BE2C (cell line): ENCODE measurements around the gene GIT2.

ENCODE experiments used
- DNase-seq: peaks from one replicate; pipeline ENCODE4 v3.0.0-alpha.2; 2020
- H3K27me3 ChIP-seq: fragments of 250-450 bp; sonication (Bioruptor Pico); 2 replicates; pipeline ENCODE4 v1.5.1; 2020; ENCODE audit warnings: mild to moderate bottlenecking
- H3K36me3 ChIP-seq: fragments of 250-450 bp; sonication (Bioruptor Pico); 2 replicates; pipeline ENCODE4 v1.5.1; 2020; ENCODE audit warnings: mild to moderate bottlenecking
- H3K4me1 ChIP-seq: fragments of 250-450 bp; sonication (Bioruptor Pico); 2 replicates; pipeline ENCODE4 v1.5.1; 2020
- H3K4me3 ChIP-seq: 2 replicates; pipeline ENCODE4 v1.5.1; 2011; ENCODE audit warnings: low read depth, low read length
- H3K9me3 ChIP-seq: fragments of 250-450 bp; sonication (Bioruptor Pico); 2 replicates; pipeline ENCODE4 v1.5.1; 2020
- CTCF ChIP-seq: IDR thresholded peaks from 2 replicates; pipeline ENCODE4 v1.5.1; 2012; ENCODE audit warnings: mild to moderate bottlenecking, low read depth, low read length

GIT2 gene

DNA sequence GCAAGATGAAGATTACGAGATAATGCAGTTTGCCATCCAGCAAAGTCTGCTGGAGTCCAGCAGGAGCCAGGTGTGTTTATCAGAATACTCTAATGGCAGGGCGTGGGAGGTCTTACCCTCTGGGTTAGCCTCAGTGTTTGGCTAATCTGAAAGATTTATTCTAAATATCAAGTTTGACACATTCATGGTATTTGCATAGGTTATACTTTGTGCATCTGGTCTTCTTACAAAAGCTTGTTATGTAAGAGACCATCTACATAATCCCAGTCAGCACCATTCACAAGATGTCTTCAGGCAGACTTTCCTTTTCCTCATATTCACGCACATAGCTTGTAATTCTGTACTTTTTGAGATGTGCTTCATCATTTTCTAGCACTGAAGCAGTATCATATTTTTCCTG lies 37.7 kb upstream of the GIT2 start:
- Histone ChIP-seq H3K9me3 (no peaks in the 10 kb centered on the region), H3K4me3 (no peak overlapping the region), H3K4me1 (no peaks in the 10 kb centered on the region), H3K27me3 (no peaks in the 10 kb centered on the region), H3K36me3 (peaks cover 18% of the 10 kb centered on the region)
- no peak for DNase-seq
- TF ChIP-seq CTCF, result no peak

GRCh38 chr12:110029290-110029815 lies 33.2 kb upstream of the GIT2 start:
- Histone ChIP-seq H3K4me1 (no peaks in the 10 kb centered on the region), H3K36me3 (peaks cover 8% of the 10 kb centered on the region), H3K4me3 (no peak overlapping the region), H3K27me3 (no peaks in the 10 kb centered on the region), H3K9me3 (no peaks in the 10 kb centered on the region)
- no peak for DNase-seq
- TF ChIP-seq CTCF, result no peak

GRCh38 chr12:110028323-110028722 lies 32.2 kb upstream of the GIT2 start:
- Histone ChIP-seq H3K4me3 (no peak overlapping the region), H3K4me1 (0 out of 2 replicates have a peak, but pooled peaks cover 2% of the 10 kb centered on the region), H3K36me3 (peaks cover 6% of the 10 kb centered on the region), H3K27me3 (no peaks in the 10 kb centered on the region), H3K9me3 (no peaks in the 10 kb centered on the region)
- no peak for TF ChIP-seq CTCF
- DNase-seq, result no peak

DNA sequence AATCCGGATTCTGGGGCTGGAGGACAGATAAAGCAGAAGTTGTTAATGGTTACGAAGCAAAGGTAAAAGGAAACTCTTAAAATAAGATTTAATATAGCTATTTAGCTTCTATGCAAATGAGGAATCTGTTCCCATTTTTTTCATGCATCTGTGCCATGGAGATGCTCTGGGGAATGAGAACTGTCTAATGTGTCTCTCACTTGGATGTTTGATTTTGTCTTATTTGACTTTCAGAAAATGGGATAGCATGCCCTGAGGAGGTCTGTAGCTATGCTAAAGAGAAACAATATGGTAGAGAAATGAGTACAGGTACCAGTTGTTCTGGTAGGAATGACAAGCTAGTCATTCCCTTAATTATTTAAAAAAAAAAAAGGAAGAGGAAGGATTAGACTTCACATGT lies 27.9 kb upstream of the GIT2 start:
- no peak overlapping the region for H3K4me3 ChIP-seq
- H3K27me3 ChIP-seq, result no peaks in the 10 kb centered on the region
- TF ChIP-seq CTCF, result no peak
- H3K9me3 ChIP-seq, result no peaks in the 10 kb centered on the region
- H3K4me1 ChIP-seq, result 0 out of 2 replicates have a peak, but pooled peaks cover 3% of the 10 kb centered on the region
- peaks cover 7% of the 10 kb centered on the region for H3K36me3 ChIP-seq
- DNase-seq, result no peak

DNA sequence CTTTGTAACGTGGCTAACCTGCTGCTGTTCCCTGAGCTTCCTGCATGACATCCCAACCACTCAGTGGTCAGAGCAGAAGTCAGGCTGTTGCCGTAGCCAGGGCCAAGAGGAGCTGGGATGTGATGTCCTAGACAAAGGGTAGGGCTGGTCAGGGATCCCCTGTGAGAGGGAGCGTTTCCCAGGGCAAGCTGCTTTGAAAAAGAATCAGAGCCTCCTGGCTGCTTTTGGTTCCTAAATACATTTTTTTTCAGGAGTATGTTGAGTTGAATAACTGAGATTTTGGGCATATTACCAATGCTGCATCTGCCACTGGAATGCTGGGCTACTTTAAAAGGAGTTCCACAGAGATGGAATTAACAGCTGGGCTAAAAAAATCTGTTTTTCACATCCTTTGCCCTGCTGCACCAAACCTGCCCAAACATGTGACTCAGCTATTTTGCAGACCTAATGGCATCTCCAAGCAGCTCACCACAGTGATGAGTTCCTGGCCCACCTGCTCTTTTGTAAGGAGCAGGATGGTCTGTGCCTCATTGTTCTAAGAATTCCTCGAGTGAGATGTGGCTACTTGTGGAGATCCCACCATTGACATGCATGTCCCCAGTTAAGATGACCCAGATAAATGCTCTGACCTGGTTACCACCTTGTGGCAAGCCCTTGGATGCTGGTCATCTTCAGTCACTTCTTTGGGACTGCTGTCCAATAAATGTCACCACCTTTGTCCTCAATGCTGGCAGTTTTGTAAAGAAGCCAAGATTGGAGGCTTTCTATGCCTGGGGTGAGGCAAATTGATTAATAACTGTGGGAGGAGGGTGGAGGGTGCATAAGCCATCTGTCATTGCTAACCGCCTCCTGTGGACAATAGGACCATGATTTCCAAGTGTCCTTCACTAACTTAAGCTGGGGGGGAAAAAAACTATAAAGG lies 27.2 kb upstream of the GIT2 start:
- H3K4me1 ChIP-seq, result 0 out of 2 replicates have a peak, but pooled peaks cover 3% of the 10 kb centered on the region
- no peak overlapping the region for H3K4me3 ChIP-seq
- peaks cover 7% of the 10 kb centered on the region for H3K36me3 ChIP-seq
- no peaks in the 10 kb centered on the region for H3K9me3 ChIP-seq
- no peak for TF ChIP-seq CTCF
- no peaks in the 10 kb centered on the region for H3K27me3 ChIP-seq
- DNase-seq, result no peak

DNA sequence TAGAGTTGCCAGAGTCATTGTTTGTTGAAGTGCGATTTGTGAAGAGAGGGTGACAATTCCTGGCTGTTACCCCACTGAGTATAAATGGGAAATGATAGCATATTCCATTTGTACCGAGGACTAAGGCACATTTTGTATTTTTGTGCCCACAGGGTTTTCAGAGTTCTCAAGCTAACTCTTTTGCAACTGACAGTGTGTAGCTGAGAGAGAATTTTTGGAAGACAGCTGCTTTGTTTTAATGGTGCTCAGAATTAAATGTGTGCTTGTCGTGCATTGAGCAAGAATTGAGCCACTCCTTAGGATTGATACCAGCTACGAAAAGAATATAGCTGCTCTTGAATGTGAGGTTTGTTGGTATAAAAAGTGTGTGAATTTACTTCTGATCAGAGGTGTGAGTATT lies 24.8 kb upstream of the GIT2 start:
- Histone ChIP-seq H3K4me1 (0 out of 2 replicates have a peak, but pooled peaks cover 3% of the 10 kb centered on the region), H3K9me3 (no peaks in the 10 kb centered on the region), H3K36me3 (peaks cover 7% of the 10 kb centered on the region), H3K4me3 (no peak overlapping the region), H3K27me3 (no peaks in the 10 kb centered on the region)
- DNase-seq, result no peak
- no peak for TF ChIP-seq CTCF
